ENCODE results near the gene THAP2. TPM values are rescaled to one million over a fixed set of nuclear protein-coding genes. Genes with fewer than 3 reads are reported as not detected.
A peak's percentile ranks its signal among the peaks of the same experiment; 100 is the strongest.

THAP2 gene
- 14.7 TPM for polyA plus RNA-seq (2013, experiment 1 of 4)
- 8.9 TPM for polyA plus RNA-seq (2013, experiment 2 of 4)
- 15.1 TPM for polyA plus RNA-seq (2013, experiment 3 of 4)
- 15.8 TPM for polyA plus RNA-seq (2013, experiment 4 of 4)

DNA sequence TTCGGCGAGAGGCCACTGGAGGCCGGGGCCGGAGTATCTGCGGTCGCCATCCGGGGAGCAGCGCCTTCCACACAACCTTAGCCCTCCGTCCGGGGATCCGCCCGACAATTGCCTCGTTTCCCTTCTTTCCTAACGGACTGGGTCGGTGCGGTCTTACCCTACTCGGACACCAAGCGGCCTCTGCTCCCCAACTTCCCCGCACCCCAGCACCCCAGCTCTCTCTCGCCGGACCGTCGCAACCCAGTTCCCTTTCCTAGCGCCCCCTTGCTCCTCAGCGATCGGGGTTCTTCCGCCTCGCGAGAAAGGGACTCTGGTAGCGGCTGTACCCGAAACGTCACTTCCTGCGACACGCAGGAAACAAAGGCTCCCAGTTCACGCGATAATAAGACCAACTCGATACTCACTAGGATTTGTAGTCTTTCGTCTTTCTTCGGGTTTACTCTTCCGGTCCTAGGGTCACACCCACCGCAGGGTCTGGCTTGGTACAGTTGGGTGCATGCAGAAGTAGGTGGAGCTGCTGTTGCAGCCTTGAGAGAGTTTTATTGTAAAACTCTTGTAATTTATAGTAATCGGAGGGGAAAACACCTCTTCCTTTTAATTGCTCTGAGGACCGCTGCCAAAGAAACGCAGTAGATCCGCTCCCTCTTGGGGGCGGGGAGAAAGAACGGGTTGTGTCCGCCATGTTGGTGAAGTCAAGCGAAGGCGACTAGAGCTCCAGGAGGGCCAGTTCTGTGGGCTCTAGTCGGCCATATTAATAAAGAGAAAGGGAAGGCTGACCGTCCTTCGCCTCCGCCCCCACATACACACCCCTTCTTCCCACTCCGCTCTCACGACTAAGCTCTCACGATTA is at the start of gene THAP2, which contains the start of gene ZFC3H1:
THAP2 (plus strand) TSS at position 741 of the 850 bp plus-strand sequence. CDS start 209 bp downstream, outside the sequence.
ZFC3H1 (minus strand) TSS at position 288 of the 850 bp plus-strand sequence; CDS start at position 50, 238 bp downstream.
- H3K27ac ChIP-seq (ENCODE audit: insufficient read depth, low read depth, low read length, poor library complexity, severe bottlenecking) = peak within 1 kb of the TSS; percentile 99
- 0% methylated on average over 57 of the region's 57 CpGs for WGBS, 2 experiments

GRCh38 chr12:71621938-71622337 is 42.2 kb upstream of the THAP2 start:
- peaks cover 26% of the 10 kb centered on the region for H3K36me3 ChIP-seq (ENCODE audit: control insufficient read depth, insufficient read depth, low read length)
- WGBS, 2 experiments = 94 to 96% methylated on average over 1 of the region's 1 CpG

More for the DNA sequence above, at the start of gene THAP2, which contains the start of gene ZFC3H1:
- H3K27me3 ChIP-seq (ENCODE audit: control insufficient read depth, insufficient read depth, low read length, poor library complexity, severe bottlenecking) = no peaks in the 10 kb centered on the region
- no peaks in the 10 kb centered on the region for H3K9me3 ChIP-seq (ENCODE audit: control insufficient read depth, low read length)
- peaks cover 8% of the 10 kb centered on the region for H3K4me1 ChIP-seq (ENCODE audit: control insufficient read depth, insufficient read depth, low read length)
- peaks cover 12% of the 10 kb centered on the region for H3K36me3 ChIP-seq (ENCODE audit: control insufficient read depth, insufficient read depth, low read length)
- H3K4me3 ChIP-seq (ENCODE audit: insufficient read depth, low read depth, low read length) = peak within 1 kb of the TSS; percentile 93

GRCh38 chr12:71625476-71625875 is 38.6 kb upstream of the THAP2 start:
- 92 to 93% methylated on average over 2 of the region's 2 CpGs for WGBS, 2 experiments
- H3K4me3 ChIP-seq (ENCODE audit: insufficient read depth, low read depth, low read length) = no peak overlapping the region
- H3K36me3 ChIP-seq (ENCODE audit: control insufficient read depth, insufficient read depth, low read length) = peaks cover 25% of the 10 kb centered on the region
- no peak overlapping the region for H3K27ac ChIP-seq (ENCODE audit: insufficient read depth, low read depth, low read length, poor library complexity, severe bottlenecking)
- H3K4me1 ChIP-seq (ENCODE audit: control insufficient read depth, insufficient read depth, low read length) = no peaks in the 10 kb centered on the region
- no peaks in the 10 kb centered on the region for H3K9me3 ChIP-seq (ENCODE audit: control insufficient read depth, low read length)
- H3K27me3 ChIP-seq (ENCODE audit: control insufficient read depth, insufficient read depth, low read length, poor library complexity, severe bottlenecking) = no peaks in the 10 kb centered on the region

More at GRCh38 chr12:71621938-71622337, 42.2 kb upstream of the THAP2 start:
- Histone ChIP-seq H3K9me3 (ENCODE audit: control insufficient read depth, low read length) (no peaks in the 10 kb centered on the region), H3K4me1 (ENCODE audit: control insufficient read depth, insufficient read depth, low read length) (no peaks in the 10 kb centered on the region), H3K27ac (ENCODE audit: insufficient read depth, low read depth, low read length, poor library complexity, severe bottlenecking) (no peak overlapping the region), H3K4me3 (ENCODE audit: insufficient read depth, low read depth, low read length) (no peak overlapping the region), H3K27me3 (ENCODE audit: control insufficient read depth, insufficient read depth, low read length, poor library complexity, severe bottlenecking) (no peaks in the 10 kb centered on the region)

- no peaks in the 10 kb centered on the region for H3K27me3 ChIP-seq (ENCODE audit: control insufficient read depth, insufficient read depth, low read length, poor library complexity, severe bottlenecking)
- no peaks in the 10 kb centered on the region for H3K9me3 ChIP-seq (ENCODE audit: control insufficient read depth, low read length)
- H3K4me3 ChIP-seq (ENCODE audit: insufficient read depth, low read depth, low read length) = no peak overlapping the region
- H3K4me1 ChIP-seq (ENCODE audit: control insufficient read depth, insufficient read depth, low read length) = no peaks in the 10 kb centered on the region
- 92 to 93% methylated on average over 3 to 5 of the region's 5 CpGs for WGBS, 2 experiments
- peaks cover 23% of the 10 kb centered on the region for H3K36me3 ChIP-seq (ENCODE audit: control insufficient read depth, insufficient read depth, low read length)
- H3K27ac ChIP-seq (ENCODE audit: insufficient read depth, low read depth, low read length, poor library complexity, severe bottlenecking) = no peak overlapping the region
Observed at GRCh38 chr12:71626098-71626497, 38.0 kb upstream of the THAP2 start.

- Histone ChIP-seq H3K36me3 (ENCODE audit: control insufficient read depth, insufficient read depth, low read length) (peaks cover 28% of the 10 kb centered on the region), H3K27me3 (ENCODE audit: control insufficient read depth, insufficient read depth, low read length, poor library complexity, severe bottlenecking) (no peaks in the 10 kb centered on the region), H3K4me3 (ENCODE audit: insufficient read depth, low read depth, low read length) (no peak overlapping the region), H3K9me3 (ENCODE audit: control insufficient read depth, low read length) (no peaks in the 10 kb centered on the region), H3K27ac (ENCODE audit: insufficient read depth, low read depth, low read length, poor library complexity, severe bottlenecking) (no peak overlapping the region), H3K4me1 (ENCODE audit: control insufficient read depth, insufficient read depth, low read length) (no peaks in the 10 kb centered on the region)
- WGBS, 2 experiments = 97 to 99% methylated on average over 2 of the region's 3 CpGs
Observed at GRCh38 chr12:71626768-71627167, 37.3 kb upstream of the THAP2 start.

DNA sequence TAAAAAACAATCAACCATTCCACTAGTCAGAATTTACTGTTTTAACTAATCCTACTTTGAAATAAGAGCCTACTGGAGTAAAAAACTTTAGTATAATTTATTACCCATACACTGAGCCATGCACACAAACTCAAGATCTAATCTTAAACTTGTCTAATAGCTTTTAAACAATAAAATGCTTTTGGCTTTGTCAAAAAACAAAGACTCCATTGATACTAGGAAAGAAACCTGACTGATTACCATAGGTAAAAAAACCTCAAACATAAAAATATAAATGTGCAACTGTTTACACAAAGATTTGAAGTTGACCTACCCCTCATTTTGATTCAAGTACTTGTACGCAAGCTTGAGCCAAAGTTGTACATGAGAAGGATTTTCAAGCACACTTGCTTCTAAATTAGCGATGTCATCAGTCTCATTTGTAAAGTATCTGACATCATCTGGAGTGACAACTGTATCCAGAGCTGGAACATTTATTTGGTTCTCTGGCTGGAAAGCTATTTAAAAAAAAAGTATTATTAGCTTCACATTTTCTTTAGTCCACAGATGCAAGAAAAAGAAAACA is 36.6 kb upstream of the THAP2 start:
- peaks cover 36% of the 10 kb centered on the region for H3K36me3 ChIP-seq (ENCODE audit: control insufficient read depth, insufficient read depth, low read length)
- WGBS, 2 experiments = 96 to 100% methylated on average over 2 of the region's 2 CpGs

GRCh38 chr12:71636704-71637115 is 27.4 kb upstream of the THAP2 start:
- H3K27ac ChIP-seq (ENCODE audit: insufficient read depth, low read depth, low read length, poor library complexity, severe bottlenecking) = no peak overlapping the region
- H3K27me3 ChIP-seq (ENCODE audit: control insufficient read depth, insufficient read depth, low read length, poor library complexity, severe bottlenecking) = no peaks in the 10 kb centered on the region
- peaks cover 31% of the 10 kb centered on the region for H3K36me3 ChIP-seq (ENCODE audit: control insufficient read depth, insufficient read depth, low read length)
- H3K9me3 ChIP-seq (ENCODE audit: control insufficient read depth, low read length) = no peaks in the 10 kb centered on the region
- no peak overlapping the region for H3K4me3 ChIP-seq (ENCODE audit: insufficient read depth, low read depth, low read length)
- no peaks in the 10 kb centered on the region for H3K4me1 ChIP-seq (ENCODE audit: control insufficient read depth, insufficient read depth, low read length)
- WGBS, 2 experiments = 36 to 64% methylated on average over 1 to 2 of the region's 3 CpGs

More for the DNA sequence above, 36.6 kb upstream of the THAP2 start:
- no peaks in the 10 kb centered on the region for H3K27me3 ChIP-seq (ENCODE audit: control insufficient read depth, insufficient read depth, low read length, poor library complexity, severe bottlenecking)
- no peak overlapping the region for H3K4me3 ChIP-seq (ENCODE audit: insufficient read depth, low read depth, low read length)
- no peaks in the 10 kb centered on the region for H3K4me1 ChIP-seq (ENCODE audit: control insufficient read depth, insufficient read depth, low read length)
- H3K27ac ChIP-seq (ENCODE audit: insufficient read depth, low read depth, low read length, poor library complexity, severe bottlenecking) = no peak overlapping the region
- no peaks in the 10 kb centered on the region for H3K9me3 ChIP-seq (ENCODE audit: control insufficient read depth, low read length)

- Histone ChIP-seq H3K27me3 (ENCODE audit: control insufficient read depth, insufficient read depth, low read length, poor library complexity, severe bottlenecking) (no peaks in the 10 kb centered on the region), H3K9me3 (ENCODE audit: control insufficient read depth, low read length) (no peaks in the 10 kb centered on the region), H3K27ac (ENCODE audit: insufficient read depth, low read depth, low read length, poor library complexity, severe bottlenecking) (no peak overlapping the region), H3K36me3 (ENCODE audit: control insufficient read depth, insufficient read depth, low read length) (peaks cover 29% of the 10 kb centered on the region), H3K4me3 (ENCODE audit: insufficient read depth, low read depth, low read length) (no peak overlapping the region), H3K4me1 (ENCODE audit: control insufficient read depth, insufficient read depth, low read length) (no peaks in the 10 kb centered on the region)
Observed at GRCh38 chr12:71638499-71638898, 25.6 kb upstream of the THAP2 start.

- H3K4me3 ChIP-seq (ENCODE audit: insufficient read depth, low read depth, low read length) = no peak overlapping the region
- no peak overlapping the region for H3K27ac ChIP-seq (ENCODE audit: insufficient read depth, low read depth, low read length, poor library complexity, severe bottlenecking)
- peaks cover 23% of the 10 kb centered on the region for H3K36me3 ChIP-seq (ENCODE audit: control insufficient read depth, insufficient read depth, low read length)
- no peaks in the 10 kb centered on the region for H3K9me3 ChIP-seq (ENCODE audit: control insufficient read depth, low read length)
- 96 to 97% methylated on average over 2 of the region's 2 CpGs for WGBS, 2 experiments
- no peaks in the 10 kb centered on the region for H3K27me3 ChIP-seq (ENCODE audit: control insufficient read depth, insufficient read depth, low read length, poor library complexity, severe bottlenecking)
- no peaks in the 10 kb centered on the region for H3K4me1 ChIP-seq (ENCODE audit: control insufficient read depth, insufficient read depth, low read length)
Observed at GRCh38 chr12:71639341-71639760, 24.8 kb upstream of the THAP2 start.

DNA sequence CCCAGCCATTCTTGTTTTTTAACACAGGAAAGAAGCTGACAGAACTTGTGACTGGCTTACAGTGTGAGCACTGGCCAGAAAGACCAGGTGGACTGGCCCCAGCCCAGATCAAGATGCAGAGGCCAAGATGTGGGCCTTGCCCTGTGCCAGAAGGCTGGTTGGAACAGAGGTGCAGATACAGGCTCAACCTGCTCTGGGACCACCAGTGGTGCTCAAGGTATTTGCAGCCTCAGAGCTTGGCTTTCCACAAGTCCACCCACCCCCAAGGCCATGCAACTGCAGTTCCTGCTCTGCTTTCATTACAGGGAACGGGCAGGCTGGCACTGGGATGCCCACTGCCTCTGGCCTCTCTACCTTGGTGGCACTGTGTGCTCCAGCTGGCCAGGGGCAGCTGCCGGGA is 23.8 kb upstream of the THAP2 start:
- Histone ChIP-seq H3K9me3 (ENCODE audit: control insufficient read depth, low read length) (no peaks in the 10 kb centered on the region), H3K36me3 (ENCODE audit: control insufficient read depth, insufficient read depth, low read length) (peaks cover 22% of the 10 kb centered on the region), H3K4me1 (ENCODE audit: control insufficient read depth, insufficient read depth, low read length) (no peaks in the 10 kb centered on the region), H3K4me3 (ENCODE audit: insufficient read depth, low read depth, low read length) (no peak overlapping the region), H3K27me3 (ENCODE audit: control insufficient read depth, insufficient read depth, low read length, poor library complexity, severe bottlenecking) (no peaks in the 10 kb centered on the region), H3K27ac (ENCODE audit: insufficient read depth, low read depth, low read length, poor library complexity, severe bottlenecking) (no peak overlapping the region)
- 90 to 93% methylated on average over 2 of the region's 2 CpGs for WGBS, 2 experiments
